ENCODE measurements around the gene MDFIC. TPM values are rescaled to one million over a fixed set of nuclear protein-coding genes. Genes with fewer than 3 reads are reported as not detected.

Gene MDFIC
- total RNA-seq, 1 experiment from 2014 or later: 7.3 TPM

GRCh38 chr7:114921631-114922025, 266 bp upstream of the MDFIC start:
- ChIA-PET POLR2A (interaction anchor here (0.6 kb wide), 1 partner anchor 1693 kb away, joined by 3 read pairs; no protein-coding TSS in a partner anchor), CTCF (no interaction called here)
- Histone ChIP-seq H3K4me3 (ENCODE audit: low read depth in 2 of 2, low read length in 2 of 2) (peak overlapping the region; percentile 59 to 81), H3K27ac (ENCODE audit: low read length) (no peak overlapping the region), H3K9me3 (ENCODE audit: control insufficient read depth, insufficient read depth, low read depth, low read length) (no peaks in the 10 kb centered on the region), H3K4me1 (ENCODE audit: control insufficient read depth, insufficient read depth, low read length) (peaks cover 2% of the 10 kb centered on the region; the same call in 1 of the 2 replicates), H3K27me3 (ENCODE audit: control insufficient read depth, insufficient read depth, low read length) (no peaks in the 10 kb centered on the region), H3K36me3 (ENCODE audit: control insufficient read depth, insufficient read depth, low read length) (no peaks in the 10 kb centered on the region)
- TF ChIP-seq, protein P1, sequence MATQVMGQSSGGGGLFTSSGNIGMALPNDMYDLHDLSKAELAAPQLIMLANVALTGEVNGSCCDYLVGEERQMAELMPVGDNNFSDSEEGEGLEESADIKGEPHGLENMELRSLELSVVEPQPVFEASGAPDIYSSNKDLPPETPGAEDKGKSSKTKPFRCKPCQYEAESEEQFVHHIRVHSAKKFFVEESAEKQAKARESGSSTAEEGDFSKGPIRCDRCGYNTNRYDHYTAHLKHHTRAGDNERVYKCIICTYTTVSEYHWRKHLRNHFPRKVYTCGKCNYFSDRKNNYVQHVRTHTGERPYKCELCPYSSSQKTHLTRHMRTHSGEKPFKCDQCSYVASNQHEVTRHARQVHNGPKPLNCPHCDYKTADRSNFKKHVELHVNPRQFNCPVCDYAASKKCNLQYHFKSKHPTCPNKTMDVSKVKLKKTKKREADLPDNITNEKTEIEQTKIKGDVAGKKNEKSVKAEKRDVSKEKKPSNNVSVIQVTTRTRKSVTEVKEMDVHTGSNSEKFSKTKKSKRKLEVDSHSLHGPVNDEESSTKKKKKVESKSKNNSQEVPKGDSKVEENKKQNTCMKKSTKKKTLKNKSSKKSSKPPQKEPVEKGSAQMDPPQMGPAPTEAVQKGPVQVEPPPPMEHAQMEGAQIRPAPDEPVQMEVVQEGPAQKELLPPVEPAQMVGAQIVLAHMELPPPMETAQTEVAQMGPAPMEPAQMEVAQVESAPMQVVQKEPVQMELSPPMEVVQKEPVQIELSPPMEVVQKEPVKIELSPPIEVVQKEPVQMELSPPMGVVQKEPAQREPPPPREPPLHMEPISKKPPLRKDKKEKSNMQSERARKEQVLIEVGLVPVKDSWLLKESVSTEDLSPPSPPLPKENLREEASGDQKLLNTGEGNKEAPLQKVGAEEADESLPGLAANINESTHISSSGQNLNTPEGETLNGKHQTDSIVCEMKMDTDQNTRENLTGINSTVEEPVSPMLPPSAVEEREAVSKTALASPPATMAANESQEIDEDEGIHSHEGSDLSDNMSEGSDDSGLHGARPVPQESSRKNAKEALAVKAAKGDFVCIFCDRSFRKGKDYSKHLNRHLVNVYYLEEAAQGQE (IDR thresholded peaks at IDR 0.05; ENCODE audit: insufficient read depth in 1 of 2, low read depth in 2 of 2, low read length in 1 of 2): no peak
- TF ChIP-seq TCF7L2 (IDR thresholded peaks at IDR 0.05; ENCODE audit: low read depth, low read length) (no peak), SIN3A (IDR thresholded peaks at IDR 0.05; ENCODE audit: borderline replicate concordance, insufficient read depth, low read depth, low read length) (no peak), POLR2AphosphoS5 (IDR thresholded peaks at IDR 0.05; ENCODE audit: low read depth, low read length) (no peak)
- TF ChIP-seq, protein P2, sequence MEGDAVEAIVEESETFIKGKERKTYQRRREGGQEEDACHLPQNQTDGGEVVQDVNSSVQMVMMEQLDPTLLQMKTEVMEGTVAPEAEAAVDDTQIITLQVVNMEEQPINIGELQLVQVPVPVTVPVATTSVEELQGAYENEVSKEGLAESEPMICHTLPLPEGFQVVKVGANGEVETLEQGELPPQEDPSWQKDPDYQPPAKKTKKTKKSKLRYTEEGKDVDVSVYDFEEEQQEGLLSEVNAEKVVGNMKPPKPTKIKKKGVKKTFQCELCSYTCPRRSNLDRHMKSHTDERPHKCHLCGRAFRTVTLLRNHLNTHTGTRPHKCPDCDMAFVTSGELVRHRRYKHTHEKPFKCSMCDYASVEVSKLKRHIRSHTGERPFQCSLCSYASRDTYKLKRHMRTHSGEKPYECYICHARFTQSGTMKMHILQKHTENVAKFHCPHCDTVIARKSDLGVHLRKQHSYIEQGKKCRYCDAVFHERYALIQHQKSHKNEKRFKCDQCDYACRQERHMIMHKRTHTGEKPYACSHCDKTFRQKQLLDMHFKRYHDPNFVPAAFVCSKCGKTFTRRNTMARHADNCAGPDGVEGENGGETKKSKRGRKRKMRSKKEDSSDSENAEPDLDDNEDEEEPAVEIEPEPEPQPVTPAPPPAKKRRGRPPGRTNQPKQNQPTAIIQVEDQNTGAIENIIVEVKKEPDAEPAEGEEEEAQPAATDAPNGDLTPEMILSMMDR (IDR thresholded peaks at IDR 0.05): no peak
- in situ Hi-C loops (cut with HindIII; ENCODE audit: low pct_unique_long_range_greater_than_20kb, low sequenced_read_pairs) (no loop called here), intact Hi-C loops (cut with micrococcal nuclease; ENCODE audit: unreplicated experiment) (no loop called here)
- BruUV-seq (replicated peaks): no TSS peak
- ATAC-seq (peak; percentile 56; the same call in 1 of the 2 replicates), DNase-seq (ENCODE audit: low read depth, low spot score) (no peak)

GRCh38 chr7:114922652-114923402, 933 bp downstream of the MDFIC start:
- peak overlapping the region; percentile 59 to 81 for H3K4me3 ChIP-seq (ENCODE audit: low read depth in 2 of 2, low read length in 2 of 2)
- ChIA-PET POLR2A (interaction anchor here (0.6 kb wide), 1 partner anchor 842 kb away, joined by 8 read pairs; no protein-coding TSS in a partner anchor), CTCF (no interaction called here)
- ATAC-seq (peak; percentile 59), DNase-seq (ENCODE audit: low read depth, low spot score) (peak; percentile 12)
- H3K9me3 ChIP-seq (ENCODE audit: control insufficient read depth, insufficient read depth, low read depth, low read length): no peaks in the 10 kb centered on the region
- intact Hi-C loops (cut with micrococcal nuclease; ENCODE audit: unreplicated experiment) (no loop called here), in situ Hi-C loops (cut with HindIII; ENCODE audit: low pct_unique_long_range_greater_than_20kb, low sequenced_read_pairs) (no loop called here)
- BruUV-seq (replicated peaks): no TSS peak
- H3K27me3 ChIP-seq (ENCODE audit: control insufficient read depth, insufficient read depth, low read length): no peaks in the 10 kb centered on the region
- no peaks in the 10 kb centered on the region for H3K36me3 ChIP-seq (ENCODE audit: control insufficient read depth, insufficient read depth, low read length)
- TF ChIP-seq, protein P1 (IDR thresholded peaks at IDR 0.05; ENCODE audit: insufficient read depth in 1 of 2, low read depth in 2 of 2, low read length in 1 of 2): no peak
- no peak for TF ChIP-seq POLR2AphosphoS5 (IDR thresholded peaks at IDR 0.05; ENCODE audit: low read depth, low read length)
- peak; percentile 30; the same call in 1 of the 2 replicates for TF ChIP-seq SIN3A (IDR thresholded peaks at IDR 0.05; ENCODE audit: borderline replicate concordance, insufficient read depth, low read depth, low read length)
- peak overlapping the region; percentile 59; the same call in 1 of the 2 replicates for H3K27ac ChIP-seq (ENCODE audit: low read length)
- H3K4me1 ChIP-seq (ENCODE audit: control insufficient read depth, insufficient read depth, low read length): peaks cover 2% of the 10 kb centered on the region; the same call in 1 of the 2 replicates
